GM12801 (cell line): ENCODE results near the gene RAB17.

Experiments used
- CTCF ChIP-seq: IDR thresholded peaks from one replicate; pipeline ENCODE4 v1.5.1; 2011; ENCODE audit warnings: control low read depth; ENCODE audit not compliant: insufficient read length; ENCODE audit errors: extremely low read depth

RAB17 gene

DNA sequence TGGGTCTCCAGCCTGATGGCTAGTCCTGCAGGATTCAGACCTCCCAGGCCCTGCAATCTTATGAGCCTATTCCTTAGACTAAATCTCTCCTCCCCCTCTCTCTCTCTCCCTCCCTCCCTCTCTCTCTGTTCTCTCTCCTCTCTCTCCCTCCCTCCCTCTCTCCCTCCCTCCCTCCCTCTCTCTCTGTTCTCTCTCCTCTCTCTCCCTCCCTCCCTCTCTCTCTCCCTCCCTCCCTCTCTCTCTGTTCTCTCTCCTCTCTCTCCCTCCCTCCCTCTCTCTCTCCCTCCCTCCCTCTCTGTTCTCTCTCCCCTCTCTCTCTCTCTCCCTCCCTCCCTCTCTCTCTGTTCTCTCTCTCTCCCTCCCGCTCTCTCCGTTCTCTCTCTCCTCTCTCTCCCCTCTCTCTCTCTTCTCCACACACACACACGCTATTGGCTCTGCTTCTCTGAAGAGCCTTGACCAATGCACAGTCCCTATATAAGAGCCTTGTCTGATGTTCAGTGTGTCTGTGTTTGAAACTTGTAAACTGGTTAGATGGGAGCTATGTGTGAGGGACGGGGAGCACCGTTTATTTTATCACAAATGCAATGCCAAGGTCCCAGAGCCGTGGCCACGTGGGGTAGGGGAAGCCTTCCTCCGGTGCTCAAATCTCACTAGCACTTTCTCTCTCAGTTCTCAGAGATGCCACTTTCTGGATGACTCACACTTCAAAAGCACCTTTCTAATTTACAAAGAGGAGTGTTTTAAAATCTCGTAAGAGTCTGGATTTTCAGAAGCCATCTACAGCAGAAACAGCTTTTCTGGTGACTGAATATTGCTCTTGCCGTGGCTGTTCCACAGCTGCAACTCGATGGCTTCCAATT lies 33.5 kb downstream of the RAB17 start:
- no peak for TF ChIP-seq CTCF

- no peak for TF ChIP-seq CTCF
These were observed 35.0 kb downstream of the RAB17 start for GRCh38 chr2:237555560-237555959.

DNA sequence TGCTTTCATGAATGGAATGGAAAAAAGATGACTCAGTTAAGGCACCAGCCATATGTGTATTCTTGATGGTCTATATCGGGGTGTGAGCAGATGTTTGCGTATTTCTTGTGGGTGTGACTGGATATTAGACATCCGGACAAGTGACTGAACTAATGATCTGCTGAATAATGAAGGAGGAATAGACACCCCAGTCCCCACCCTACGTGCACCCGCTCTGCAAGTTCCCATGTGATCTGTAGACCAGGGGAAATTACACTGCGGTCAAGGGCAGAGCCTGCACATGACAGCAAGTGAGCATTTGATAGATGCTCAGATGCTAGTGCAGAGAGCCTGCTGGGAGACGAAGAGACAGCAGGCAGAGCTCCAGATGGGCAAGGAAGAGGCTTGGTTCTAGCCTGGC lies 36.6 kb downstream of the RAB17 start:
- TF ChIP-seq CTCF, result no peak

- TF ChIP-seq CTCF, result no peak
These were observed 37.6 kb downstream of the RAB17 start for GRCh38 chr2:237552908-237553307.

- no peak for TF ChIP-seq CTCF
These were observed 39.4 kb downstream of the RAB17 start for GRCh38 chr2:237551071-237551574.

- no peak for TF ChIP-seq CTCF
These were observed 40.7 kb downstream of the RAB17 start for GRCh38 chr2:237549643-237550415.

DNA sequence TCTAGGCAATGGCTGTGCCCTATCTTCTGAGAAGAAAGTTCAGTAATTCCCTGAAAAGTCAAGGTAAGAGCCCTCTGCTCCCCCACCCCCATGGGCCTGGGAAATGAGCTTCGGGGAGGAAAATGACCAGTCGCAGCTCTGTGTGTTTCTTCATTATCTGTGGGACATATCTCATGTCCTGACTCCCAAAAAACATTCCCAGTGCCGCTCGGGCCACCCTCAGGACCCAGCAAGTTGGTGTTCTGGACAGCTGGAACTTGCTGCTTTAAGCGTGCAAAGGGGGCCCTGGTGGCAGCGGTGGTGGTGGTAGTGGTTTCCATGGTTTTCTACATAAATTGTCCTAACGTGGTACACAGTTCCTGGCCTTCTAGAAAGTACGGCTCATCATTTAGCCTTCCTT lies 41.3 kb downstream of the RAB17 start:
- no peak for TF ChIP-seq CTCF
